GM21786 (cell line): ENCODE data around the gene YWHAG.

ENCODE experiments used
- ATAC-seq: cut with Tn5 transposase; IDR thresholded peaks from one replicate; pipeline ENCODE4 v1.9.1; 2021; ENCODE audit not compliant: unreplicated experiment

Gene YWHAG

DNA sequence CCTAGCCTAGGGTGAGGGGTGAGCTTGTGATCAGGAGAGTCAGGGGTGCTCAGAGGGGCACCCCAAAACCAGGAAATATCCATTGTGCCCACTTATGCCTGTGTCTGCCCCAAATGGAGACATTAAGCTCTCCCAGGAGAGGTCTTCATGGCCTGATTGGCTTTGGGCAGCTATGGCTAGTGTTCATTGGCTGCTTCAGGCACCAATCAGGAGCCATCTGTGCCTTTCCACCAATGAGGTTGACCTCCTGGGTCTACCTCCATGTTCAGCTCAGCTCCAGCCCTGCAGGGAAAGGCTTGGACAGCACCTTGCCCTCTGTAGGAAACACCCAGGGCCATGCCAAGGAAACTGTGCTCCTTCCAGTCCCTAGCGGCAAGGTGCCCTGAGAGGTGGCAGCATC is 80.3 kb downstream of the YWHAG start:
- ATAC-seq, result no peak
